GM23248 (cell line): ENCODE measurements around the gene RABL2A. TPM values are rescaled to one million over a fixed set of nuclear protein-coding genes. Genes with fewer than 3 reads are reported as not detected.
A peak's percentile ranks its signal among the peaks of the same experiment; 100 is the strongest.
"Not testable (repeated sequence)": the region's sequence is repeated elsewhere in the genome, so short reads cannot be mapped to it uniquely, and the experiment has no call there.

ENCODE experiments used
- DNase-seq: peaks from one replicate; pipeline ENCODE4 v3.0.0-alpha.2; 2015
- H2AFZ ChIP-seq: fragments of 200-600 bp; sonication (generic); 2 replicates; pipeline ENCODE4 v1.6.1; 2016; ENCODE audit warnings: antibody characterized with exemption
- H3F3A ChIP-seq: fragments of 200-600 bp; sonication (generic); 2 replicates; pipeline ENCODE4 v1.6.1; 2016; ENCODE audit warnings: mild to moderate bottlenecking, antibody characterized with exemption, mixed run types; ENCODE audit not compliant: insufficient read depth
- H3K27ac ChIP-seq: fragments of 200-600 bp; sonication (generic); 2 replicates; pipeline ENCODE4 v1.5.1; 2016; ENCODE audit warnings: mild to moderate bottlenecking
- H3K27me3 ChIP-seq: fragments of 200-600 bp; sonication (generic); replicated peaks from 2 replicates; pipeline ENCODE4 v1.6.1; 2016; ENCODE audit warnings: mild to moderate bottlenecking; ENCODE audit not compliant: insufficient read depth
- H3K36me3 ChIP-seq: fragments of 200-600 bp; sonication (generic); 2 replicates; pipeline ENCODE4 v1.6.1; 2016; ENCODE audit warnings: low read depth, mild to moderate bottlenecking
- H3K4me1 ChIP-seq: fragments of 200-600 bp; sonication (generic); 2 replicates; pipeline ENCODE4 v1.6.1; 2016; ENCODE audit warnings: mild to moderate bottlenecking; ENCODE audit not compliant: insufficient read depth
- H3K4me2 ChIP-seq: fragments of 200-600 bp; sonication (generic); one replicate; pipeline ENCODE4 v1.6.1; 2016; ENCODE audit warnings: mild to moderate bottlenecking; ENCODE audit not compliant: unreplicated experiment
- H3K4me3 ChIP-seq: fragments of 200-600 bp; sonication (generic); 2 replicates; pipeline ENCODE4 v1.5.1; 2016; ENCODE audit warnings: mild to moderate bottlenecking
- H3K79me2 ChIP-seq: fragments of 200-600 bp; sonication (generic); 2 replicates; pipeline ENCODE4 v1.6.1; 2016; ENCODE audit warnings: mild to moderate bottlenecking; ENCODE audit not compliant: insufficient read depth
- H3K9ac ChIP-seq: fragments of 200-600 bp; sonication (generic); 2 replicates; pipeline ENCODE4 v1.6.1; 2016; ENCODE audit warnings: mild to moderate bottlenecking
- H3K9me2 ChIP-seq: fragments of 200-600 bp; sonication (generic); 2 replicates; pipeline ENCODE4 v1.6.1; 2016; ENCODE audit warnings: mixed run types, mild to moderate bottlenecking, moderate library complexity; ENCODE audit not compliant: insufficient read depth
- H3K9me3 ChIP-seq: fragments of 200-600 bp; sonication (generic); one replicate; pipeline ENCODE4 v1.6.1; 2017; ENCODE audit warnings: low read depth
- H4K20me1 ChIP-seq: fragments of 200-600 bp; sonication (generic); 2 replicates; pipeline ENCODE4 v1.6.0; 2016; ENCODE audit not compliant: insufficient read depth
- WGBS, 2 experiments: methylation state at CpG; one replicate each; pipeline ENCODE4 v1.1.6; 2015 to 2017; ENCODE audit warnings: low lambda C conversion rate in 2 of 2, low coverage in 1 of 2; ENCODE audit errors: missing lambda C conversion rate in 2 of 2; 5-methylcytosine and 5-hydroxymethylcytosine counted together
- in situ Hi-C: fragments of 300-500 bp; cut with MboI; formaldehyde crosslinking; loops from 2 replicates; pipeline ENCODE4 v1.15.0; 2020
- polyA plus RNA-seq: library from polyadenylated mRNA; unstranded; fragments of >200 nt; fragmentation: Nextera tagmentation; extraction: Ambion mirVana; gene quantifications from 2 replicates; pipeline ENCODE4 v1.2.1, GENCODE V29; 2016
- total RNA-seq: library from RNA; depleted of rRNA; stranded (reverse); fragments of >200 nt; shearing (Covaris generic); gene quantifications from 2 replicates; pipeline ENCODE4 v1.2.3, GENCODE V29; 2014

RABL2A gene
- total and polyA plus RNA-seq, 2 experiments from 2014 or later: 4.3 to 9.7 TPM

DNA sequence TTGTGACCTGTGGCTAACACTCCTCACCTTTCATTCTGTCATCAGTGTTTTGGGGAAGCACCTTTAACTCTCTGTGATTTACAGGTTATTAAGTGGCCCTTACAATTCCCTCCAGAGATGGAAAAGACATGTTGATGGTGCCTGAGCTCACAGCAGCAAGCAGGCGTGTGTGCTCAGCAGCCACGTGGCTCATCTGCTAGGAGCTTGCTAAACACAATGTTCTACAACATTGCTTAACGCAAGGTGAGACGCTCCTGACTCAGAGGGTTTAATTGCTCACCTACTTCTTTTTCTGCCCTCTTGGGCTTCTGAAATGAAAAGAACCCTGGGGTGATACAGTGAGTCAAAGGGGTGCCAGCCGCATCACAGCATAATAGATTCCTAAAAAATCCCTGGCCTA is 6.1 kb upstream of the RABL2A start:
- H3F3A ChIP-seq, H3K4me1 ChIP-seq, H3K4me3 ChIP-seq, H3K9me3 ChIP-seq, H3K9me2 ChIP-seq, H3K27me3 ChIP-seq, H3K36me3 ChIP-seq, in situ Hi-C loops, H3K79me2 ChIP-seq, H2AFZ ChIP-seq, H3K4me2 ChIP-seq, H4K20me1 ChIP-seq: not testable (repeated sequence)
- H3K9ac ChIP-seq: peak overlapping the region; percentile 65
- DNase-seq: peak; percentile 25
- H3K27ac ChIP-seq: peak overlapping the region; percentile 81
- WGBS, 2 experiments: 5 to 8% methylated on average over 2 to 3 of the region's 5 CpGs

GRCh38 chr2:113625906-113626305 is 1.2 kb upstream of the RABL2A start:
- peak overlapping the region; percentile 54; the same call in 1 of the 2 replicates for H3K4me3 ChIP-seq
- H2AFZ ChIP-seq, DNase-seq, H3K9me3 ChIP-seq, H3K9me2 ChIP-seq, H3K27me3 ChIP-seq, H3F3A ChIP-seq, H3K4me1 ChIP-seq, H4K20me1 ChIP-seq, H3K27ac ChIP-seq, H3K36me3 ChIP-seq, H3K79me2 ChIP-seq, in situ Hi-C loops, H3K9ac ChIP-seq: not testable (repeated sequence)
- WGBS, 2 experiments: 53 to 59% methylated on average over 10 of the region's 10 CpGs
- H3K4me2 ChIP-seq: peak overlapping the region; percentile 81

DNA sequence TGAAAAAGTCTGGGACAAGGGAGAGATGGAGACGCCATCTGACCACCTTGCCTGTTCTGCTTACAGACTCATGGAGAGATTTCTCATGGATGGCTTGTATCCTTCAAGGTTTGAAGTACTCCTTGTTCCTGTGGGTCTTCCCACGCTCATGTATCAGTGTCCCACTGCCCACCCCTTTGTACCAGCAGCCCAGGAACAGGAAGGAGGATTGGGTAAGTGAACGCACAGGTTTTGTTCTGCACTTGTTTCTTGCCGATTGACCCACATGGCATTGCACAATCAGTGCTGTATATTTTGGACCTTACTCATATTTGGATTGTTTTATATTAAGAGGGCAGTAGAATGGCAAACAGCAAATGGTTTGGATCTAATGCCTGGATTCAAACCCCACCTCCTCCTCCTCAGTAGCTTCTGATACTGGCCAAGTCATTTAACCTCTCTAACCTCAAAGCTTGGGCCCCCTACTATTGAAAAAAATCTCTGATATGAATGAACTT is 5.8 kb downstream of the RABL2A start:
- H3K4me1 ChIP-seq, H3F3A ChIP-seq, H3K36me3 ChIP-seq, in situ Hi-C loops, DNase-seq, H3K79me2 ChIP-seq, H3K9me2 ChIP-seq, H3K4me3 ChIP-seq, H4K20me1 ChIP-seq, H2AFZ ChIP-seq, H3K9me3 ChIP-seq, H3K9ac ChIP-seq, H3K27me3 ChIP-seq, H3K4me2 ChIP-seq, H3K27ac ChIP-seq: not testable (repeated sequence)
- 88 to 94% methylated on average over 4 of the region's 4 CpGs for WGBS, 2 experiments

DNA sequence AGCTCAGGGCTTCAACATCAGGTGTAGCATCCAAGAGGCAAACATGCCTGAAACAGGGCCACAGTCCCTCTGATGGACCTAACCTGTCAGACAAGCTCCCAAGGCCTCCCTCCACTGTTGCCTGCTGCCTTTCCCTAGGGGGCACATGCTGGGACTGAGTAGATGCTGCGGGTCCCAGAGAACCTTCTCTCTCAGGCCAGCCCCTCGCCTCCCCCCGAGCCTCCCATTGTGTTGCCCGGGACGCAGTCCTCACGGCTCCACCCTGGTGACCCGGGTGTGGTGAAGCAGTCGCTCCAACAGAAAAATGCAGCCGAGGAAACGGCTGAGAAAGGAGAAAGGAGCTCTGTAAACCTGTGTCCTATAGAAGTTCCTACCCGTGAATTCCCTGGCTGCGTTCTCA is 8.3 kb downstream of the RABL2A start:
- H3K9me2 ChIP-seq, H3K4me3 ChIP-seq, H3K79me2 ChIP-seq, H3K36me3 ChIP-seq, H3F3A ChIP-seq, in situ Hi-C loops, H2AFZ ChIP-seq, H4K20me1 ChIP-seq, H3K4me1 ChIP-seq, H3K4me2 ChIP-seq, H3K9ac ChIP-seq, H3K27me3 ChIP-seq, DNase-seq, H3K9me3 ChIP-seq, H3K27ac ChIP-seq: not testable (repeated sequence)
- WGBS, 2 experiments: 92 to 93% methylated on average over 12 of the region's 12 CpGs

- H3K27me3 ChIP-seq, H3K27ac ChIP-seq, H3K9ac ChIP-seq, H2AFZ ChIP-seq, H3K36me3 ChIP-seq, H3K79me2 ChIP-seq, in situ Hi-C loops, H3K9me3 ChIP-seq, H3K4me2 ChIP-seq, H3K9me2 ChIP-seq, H3K4me3 ChIP-seq, H3K4me1 ChIP-seq, H4K20me1 ChIP-seq, H3F3A ChIP-seq, DNase-seq: not testable (repeated sequence)
- 89 to 94% methylated on average over 4 of the region's 4 CpGs for WGBS, 2 experiments
These were observed 9.2 kb downstream of the RABL2A start for GRCh38 chr2:113636226-113636625.

DNA sequence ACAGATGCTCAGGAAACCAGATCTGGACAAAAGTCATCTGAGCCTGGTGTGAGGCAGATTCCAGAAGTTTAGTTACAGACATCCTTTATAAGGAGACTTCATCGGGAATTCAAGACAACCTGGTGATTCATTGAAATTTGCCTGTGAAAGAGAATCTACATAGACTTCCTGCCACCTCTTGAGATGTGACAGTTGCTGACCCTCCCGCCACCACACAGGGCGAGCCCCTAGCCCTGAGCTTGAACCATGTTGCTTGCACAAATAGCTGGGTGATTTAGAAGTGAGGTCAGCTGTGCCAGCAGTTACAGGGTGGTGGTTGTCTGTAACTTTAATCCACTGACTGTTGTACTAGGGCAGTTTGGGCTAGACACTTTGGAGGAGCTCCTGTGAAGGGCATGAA is 11.0 kb downstream of the RABL2A start:
- H3K4me1 ChIP-seq, H3K79me2 ChIP-seq, H3K9me2 ChIP-seq, H3K4me3 ChIP-seq, H3K36me3 ChIP-seq, H3K9me3 ChIP-seq, H3K9ac ChIP-seq, H3K27me3 ChIP-seq, in situ Hi-C loops, H2AFZ ChIP-seq, H3F3A ChIP-seq, H3K27ac ChIP-seq, H4K20me1 ChIP-seq, H3K4me2 ChIP-seq, DNase-seq: not testable (repeated sequence)
- 64 to 77% methylated on average over 3 of the region's 3 CpGs for WGBS, 2 experiments

- H3F3A ChIP-seq, H3K9me3 ChIP-seq, DNase-seq, H3K4me3 ChIP-seq, H3K4me1 ChIP-seq, H3K27me3 ChIP-seq, H3K9me2 ChIP-seq, H3K79me2 ChIP-seq, H4K20me1 ChIP-seq, H3K9ac ChIP-seq, in situ Hi-C loops, H3K4me2 ChIP-seq, H3K36me3 ChIP-seq, H2AFZ ChIP-seq, H3K27ac ChIP-seq: not testable (repeated sequence)
- 61 to 92% methylated on average over 1 of the region's 2 CpGs for whole genome bisulfite sequencing, 2 experiments
These were observed 19.2 kb downstream of the RABL2A start for GRCh38 chr2:113646217-113646616.
